GM12878 (cell line): ENCODE results near the gene CSTB. TPM values are rescaled to one million over a fixed set of nuclear protein-coding genes. Genes with fewer than 3 reads are reported as not detected.

Experiments
- ATAC-seq: fragments of 200-7000 bp; cut with Tn5 transposase; 3 replicates; pipeline ENCODE4 v1.9.1; 2020; ENCODE audit warnings: mild to moderate bottlenecking, moderate library complexity
- BruUV-seq: library from RNA; stranded (reverse); fragments of 400-500 nt; replicated peaks from 2 replicates; lab custom pipeline; 2021; lab: Mats Ljungman, UMichigan
- CTCF ChIA-PET: fragments of 300-600 bp; sonication (Branson Sonifier 250); formaldehyde crosslinking; extraction: SDS; loops from one replicate; lab custom pipeline; 2021; ENCODE audit warnings: inconsistent platforms; lab: Yijun Ruan, JAX
- POLR2A ChIA-PET: fragments of 350-600 bp; formaldehyde crosslinking; extraction: SDS; loops from one replicate; lab custom pipeline; 2021; ENCODE audit warnings: inconsistent platforms; lab: Charles Lee
- RAD21 ChIA-PET: fragments of 300-600 bp; sonication (Branson Sonifier 250); formaldehyde crosslinking; loops from one replicate; lab custom pipeline; 2023; ENCODE audit warnings: antibody characterized with exemption; ENCODE audit not compliant: unreplicated experiment; lab: Charles Lee
- SMC1A ChIA-PET: fragments of 300-600 bp; sonication (Branson Sonifier 250); formaldehyde crosslinking; loops from one replicate; lab custom pipeline; 2023; ENCODE audit not compliant: unreplicated experiment, uncharacterized antibody; lab: Charles Lee
- DNase-seq: peaks from one replicate; pipeline ENCODE4 v3.0.0-alpha.2; 2011; ENCODE audit warnings: low read depth, low spot score
- FAIRE-seq: peaks from 3 replicates; lab custom pipeline; 2011; peaks lifted over from hg19 to GRCh38; lab: Jason Lieb, UNC
- H2AFZ ChIP-seq: 2 replicates; pipeline ENCODE4 v1.6.0; 2011; ENCODE audit warnings: low read depth, low read length, control low read depth; ENCODE audit not compliant: control insufficient read depth
- H3K27ac ChIP-seq: 2 replicates; pipeline ENCODE4 v1.5.1; 2011; ENCODE audit warnings: control low read depth; ENCODE audit not compliant: control insufficient read depth, insufficient read depth
- H3K27me3 ChIP-seq, 2 experiments: replicated peaks in 1 of 2; 2 replicates each; pipeline versions ENCODE4 v1.6.0 to v1.6.1; 2011; ENCODE audit warnings: low read length in 1 of 2; ENCODE audit not compliant: control insufficient read depth in 2 of 2, insufficient read depth in 2 of 2
- H3K36me3 ChIP-seq, 2 experiments: 2 replicates each; pipeline ENCODE4 v1.5.1; 2011; ENCODE audit warnings: low read length in 1 of 2; ENCODE audit not compliant: control insufficient read depth in 2 of 2, insufficient read depth in 2 of 2
- H3K4me1 ChIP-seq: 2 replicates; pipeline ENCODE4 v1.6.1; 2011; ENCODE audit warnings: mild to moderate bottlenecking, low read length, moderate library complexity, mixed read lengths; ENCODE audit not compliant: control insufficient read depth, insufficient read depth
- H3K4me2 ChIP-seq: 2 replicates; pipeline ENCODE4 v1.6.0; 2011; ENCODE audit warnings: control low read depth; ENCODE audit not compliant: control insufficient read depth, insufficient read depth
- H3K4me3 ChIP-seq: fragments of 200-600 bp; sonication (generic); 2 replicates; pipeline ENCODE4 v1.5.1; 2016
- H3K79me2 ChIP-seq: 2 replicates; pipeline ENCODE4 v1.6.0; 2011; ENCODE audit warnings: low read length; ENCODE audit not compliant: control insufficient read depth, insufficient read depth
- H3K9ac ChIP-seq: 2 replicates; pipeline ENCODE4 v1.8.0; 2011; ENCODE audit warnings: low read length, control low read depth, mixed read lengths; ENCODE audit not compliant: control insufficient read depth, insufficient read depth
- H3K9me3 ChIP-seq: replicated peaks from 3 replicates; pipeline ENCODE4 v1.5.1; 2011; ENCODE audit warnings: mild to moderate bottlenecking, low read length; ENCODE audit not compliant: control insufficient read depth, insufficient read depth
- H4K20me1 ChIP-seq: 2 replicates; pipeline ENCODE4 v1.6.0; 2011; ENCODE audit not compliant: control insufficient read depth, insufficient read depth
- E2F8 ChIP-seq: fragments of 450-650 bp; IDR thresholded peaks from 2 replicates; pipeline ENCODE4 v1.6.1; 2018; ENCODE audit warnings: mild to moderate bottlenecking, low read depth, moderate library complexity; ENCODE audit not compliant: partially characterized antibody
- GATAD2B ChIP-seq: fragments of 450-650 bp; conservative IDR thresholded peaks from 2 replicates; pipeline ENCODE4 v1.6.1; 2017; ENCODE audit warnings: low read depth, mild to moderate bottlenecking, moderate library complexity
- RFX5 ChIP-seq: IDR thresholded peaks from 2 replicates; pipeline ENCODE4 v1.6.1; 2011; ENCODE audit warnings: low read depth, low read length, improper control_type of control experiment
- SIN3A ChIP-seq: IDR thresholded peaks from 2 replicates; pipeline ENCODE4 v1.6.1; 2012; ENCODE audit warnings: low read depth, low read length, improper control_type of control experiment
- ZNF207 ChIP-seq: fragments of 450-650 bp; IDR thresholded peaks from 2 replicates; pipeline ENCODE4 v1.6.1; 2014; ENCODE audit warnings: antibody characterized with exemption, mild to moderate bottlenecking, borderline replicate concordance
- WGBS: methylation state at CpG from one replicate; pipeline ENCODE4 v1.1.6; 2016; ENCODE audit warnings: low lambda C conversion rate; ENCODE audit not compliant: insufficient replicate concordance, insufficient coverage; ENCODE audit errors: missing lambda C conversion rate; 5-methylcytosine and 5-hydroxymethylcytosine counted together
- in situ Hi-C: fragments of 300-500 bp; cut with MboI; formaldehyde crosslinking; loops from 9 replicates; pipeline ENCODE4 v1.14.3; 2018; ENCODE audit warnings: mixed read lengths
- intact Hi-C: fragments of 100-400 bp; cut with micrococcal nuclease; formaldehyde crosslinking; loops from one replicate; pipeline ENCODE4 v1.14.2; 2022; ENCODE audit not compliant: unreplicated experiment
- polyA plus RNA-seq, 11 experiments: library from polyadenylated mRNA; depleted of rRNA in 4 of 11; unstranded in 6 of 11; stranded (reverse) in 5 of 11; fragments of >200 nt; fragmentation: Nextera tagmentation in 4 of 11; fragmentation: Illumina TruSeq in 1 of 11; extraction: Ambion mirVana in 4 of 11; extraction: Trizol in 1 of 11; gene quantifications; 1 replicate in 1 of 11; 2 replicates in 10 of 11; pipeline versions ENCODE4 v1.2.1 to v1.2.3, GENCODE V29; 2011 to 2016; ENCODE audit warnings: inconsistent platforms in 2 of 11, missing spikeins in 2 of 11, low read depth in 1 of 11
- total RNA-seq, 4 experiments: library from RNA; depleted of rRNA in 3 of 4; stranded (reverse); fragments of >200 nt in 3 of 4; fragmentation: Illumina TruSeq in 1 of 4; extraction: Trizol in 1 of 4; gene quantifications; 2 replicates each; pipeline versions ENCODE4 v1.2.1 to v1.2.3, GENCODE V29; 2013 to 2021
- TF ChIP-seq, protein P1 (sequence below): fragments of 450-650 bp; IDR thresholded peaks from 2 replicates; pipeline ENCODE4 v1.6.1; 2016; ENCODE audit warnings: mild to moderate bottlenecking, moderate library complexity, borderline replicate concordance

Gene CSTB
- total and polyA plus RNA-seq, 10 of the 15 experiments (the other 5 are each of a cell fraction or from before 2014, with no cell fraction given) = 12.5 to 82.7 (median 41.9) TPM

GRCh38 chr21:43774163-43774562 is 1.9 kb downstream of the CSTB start (continued):
- no peak for TF ChIP-seq E2F8

DNA sequence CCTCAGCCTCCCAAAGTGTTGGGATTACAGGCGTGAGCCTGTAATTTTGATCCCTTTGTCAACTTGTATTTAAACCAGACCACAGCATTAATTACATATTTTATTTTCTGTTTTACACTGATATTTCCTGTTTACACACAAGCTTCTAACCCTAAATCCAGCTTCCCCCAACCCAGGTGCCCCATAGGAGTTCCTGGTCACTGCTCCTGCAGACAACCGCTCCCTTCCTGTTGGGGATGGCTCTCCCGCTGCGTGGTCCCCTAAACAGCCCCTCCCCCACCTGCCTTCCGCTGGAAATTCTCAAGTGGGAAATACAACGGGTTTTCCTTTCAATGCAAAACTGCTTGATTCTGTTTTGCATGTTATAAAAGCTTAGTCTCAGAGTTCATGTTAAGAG is 3.7 kb downstream of the CSTB start:
- Histone ChIP-seq H3K4me1 (peaks cover 4% of the 10 kb centered on the region), H3K9me3 (peaks cover 2% of the 10 kb centered on the region; the same call in 1 of the 3 replicates), H3K27me3 (no peaks in the 10 kb centered on the region), H3K4me3 (no peak overlapping the region), H3K9ac (no peak overlapping the region), H2AFZ (no peak overlapping the region), H3K4me2 (no peak overlapping the region), H4K20me1 (no peaks in the 10 kb centered on the region), H3K27ac (no peak overlapping the region), H3K36me3 (peaks cover 2 to 5% of the 10 kb centered on the region in 2 experiments; a peak in 2 of 4 replicates), H3K79me2 (peaks cover 10% of the 10 kb centered on the region)
- ChIA-PET RAD21 (no interaction called here), SMC1A (no interaction called here), POLR2A (interaction anchor here (0.5 to 1.2 kb wide), 3 partner anchors 10 to 246 kb away, joined by 3 to 4 read pairs (median 3); no protein-coding TSS in a partner anchor), CTCF (interaction anchor here (0.6 to 1.6 kb wide), 2 partner anchors 10 to 108 kb away, joined by 3 to 4 read pairs; no protein-coding TSS in a partner anchor)
- intact Hi-C loops = no loop called here
- FAIRE-seq = no peak
- no TSS peak for BruUV-seq
- TF ChIP-seq RFX5 (no peak), ZNF207 (no peak), GATAD2B (no peak), SIN3A (no peak)
- TF ChIP-seq, protein P1, sequence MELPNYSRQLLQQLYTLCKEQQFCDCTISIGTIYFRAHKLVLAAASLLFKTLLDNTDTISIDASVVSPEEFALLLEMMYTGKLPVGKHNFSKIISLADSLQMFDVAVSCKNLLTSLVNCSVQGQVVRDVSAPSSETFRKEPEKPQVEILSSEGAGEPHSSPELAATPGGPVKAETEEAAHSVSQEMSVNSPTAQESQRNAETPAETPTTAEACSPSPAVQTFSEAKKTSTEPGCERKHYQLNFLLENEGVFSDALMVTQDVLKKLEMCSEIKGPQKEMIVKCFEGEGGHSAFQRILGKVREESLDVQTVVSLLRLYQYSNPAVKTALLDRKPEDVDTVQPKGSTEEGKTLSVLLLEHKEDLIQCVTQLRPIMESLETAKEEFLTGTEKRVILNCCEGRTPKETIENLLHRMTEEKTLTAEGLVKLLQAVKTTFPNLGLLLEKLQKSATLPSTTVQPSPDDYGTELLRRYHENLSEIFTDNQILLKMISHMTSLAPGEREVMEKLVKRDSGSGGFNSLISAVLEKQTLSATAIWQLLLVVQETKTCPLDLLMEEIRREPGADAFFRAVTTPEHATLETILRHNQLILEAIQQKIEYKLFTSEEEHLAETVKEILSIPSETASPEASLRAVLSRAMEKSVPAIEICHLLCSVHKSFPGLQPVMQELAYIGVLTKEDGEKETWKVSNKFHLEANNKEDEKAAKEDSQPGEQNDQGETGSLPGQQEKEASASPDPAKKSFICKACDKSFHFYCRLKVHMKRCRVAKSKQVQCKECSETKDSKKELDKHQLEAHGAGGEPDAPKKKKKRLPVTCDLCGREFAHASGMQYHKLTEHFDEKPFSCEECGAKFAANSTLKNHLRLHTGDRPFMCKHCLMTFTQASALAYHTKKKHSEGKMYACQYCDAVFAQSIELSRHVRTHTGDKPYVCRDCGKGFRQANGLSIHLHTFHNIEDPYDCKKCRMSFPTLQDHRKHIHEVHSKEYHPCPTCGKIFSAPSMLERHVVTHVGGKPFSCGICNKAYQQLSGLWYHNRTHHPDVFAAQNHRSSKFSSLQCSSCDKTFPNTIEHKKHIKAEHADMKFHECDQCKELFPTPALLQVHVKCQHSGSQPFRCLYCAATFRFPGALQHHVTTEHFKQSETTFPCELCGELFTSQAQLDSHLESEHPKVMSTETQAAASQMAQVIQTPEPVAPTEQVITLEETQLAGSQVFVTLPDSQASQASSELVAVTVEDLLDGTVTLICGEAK = no peak
- in situ Hi-C loops = no loop called here
- no peak for DNase-seq
- no peak for ATAC-seq
- WGBS = 22% methylated on average over 6 of the region's 6 CpGs
